NCI-H2107 treated with DMSO at 0.1 percent for 48 hours (cell line): Measurements from ENCODE around the gene RFNG.

Experiments
- DNase-seq: peaks from one replicate; lab custom pipeline; 2025; ENCODE audit not compliant: unreplicated experiment; lab: John Stamatoyannopoulos, UW

Gene RFNG

GRCh38 chr17:82029391-82029790, 22.2 kb downstream of the RFNG start:
- no peak for DNase-seq

DNA sequence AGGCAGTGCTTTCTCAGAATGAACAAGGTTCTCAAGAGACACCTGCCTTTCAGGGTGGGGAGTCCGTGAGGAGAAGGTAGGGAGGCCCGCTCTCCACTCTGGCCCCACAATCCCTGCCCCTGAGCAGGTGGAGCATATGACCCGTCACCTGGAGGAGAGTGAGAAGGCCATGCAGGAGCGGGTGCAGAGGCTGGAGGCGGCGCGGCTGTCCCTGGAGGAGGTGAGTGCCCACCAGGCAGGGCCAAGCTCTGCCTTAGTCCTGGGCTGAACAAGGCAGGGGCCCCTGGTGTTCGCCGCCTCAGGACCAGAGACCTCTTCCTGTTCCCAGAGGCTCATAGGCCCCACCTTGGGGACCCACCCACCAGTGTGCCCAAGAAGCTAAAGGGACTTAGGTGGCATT, 22.6 kb downstream of the RFNG start:
- no peak for DNase-seq

GRCh38 chr17:82028246-82028645, 23.4 kb downstream of the RFNG start:
- DNase-seq, result no peak

DNA sequence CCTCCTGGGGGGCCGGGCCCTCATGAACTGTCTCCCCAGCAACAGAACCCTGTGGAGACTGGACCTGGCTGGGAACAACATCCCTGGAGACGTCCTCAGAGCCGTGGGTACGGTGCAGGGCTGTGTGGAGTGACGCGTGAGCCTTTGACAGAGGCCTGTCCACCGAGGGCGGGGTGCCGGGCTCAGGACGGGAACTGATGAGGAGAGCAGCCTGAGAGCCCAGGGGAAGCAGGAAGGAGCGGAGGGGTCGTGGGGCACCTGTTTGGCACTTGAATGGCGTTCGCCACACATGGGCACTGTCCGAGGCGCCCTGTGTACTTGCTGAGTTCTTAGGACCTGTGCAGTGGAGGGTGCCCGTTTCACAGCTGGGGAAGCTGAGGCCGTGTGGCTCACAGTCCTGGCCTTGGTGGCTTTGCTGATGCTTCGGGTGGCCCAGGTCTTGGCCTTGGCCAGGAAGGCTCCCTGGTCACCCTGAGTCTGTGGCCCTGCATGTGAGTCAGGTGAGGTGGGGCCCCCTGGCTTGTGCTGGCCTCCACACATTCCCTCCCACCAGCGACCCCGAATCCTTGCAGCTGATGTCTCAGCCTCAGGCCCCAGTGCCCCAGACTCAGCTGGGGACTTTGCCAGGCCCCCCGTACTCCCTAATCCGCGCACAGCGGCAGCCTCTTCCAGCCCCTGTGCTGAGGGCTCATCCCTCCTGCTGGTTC, 26.1 kb downstream of the RFNG start:
- DNase-seq, result no peak

DNA sequence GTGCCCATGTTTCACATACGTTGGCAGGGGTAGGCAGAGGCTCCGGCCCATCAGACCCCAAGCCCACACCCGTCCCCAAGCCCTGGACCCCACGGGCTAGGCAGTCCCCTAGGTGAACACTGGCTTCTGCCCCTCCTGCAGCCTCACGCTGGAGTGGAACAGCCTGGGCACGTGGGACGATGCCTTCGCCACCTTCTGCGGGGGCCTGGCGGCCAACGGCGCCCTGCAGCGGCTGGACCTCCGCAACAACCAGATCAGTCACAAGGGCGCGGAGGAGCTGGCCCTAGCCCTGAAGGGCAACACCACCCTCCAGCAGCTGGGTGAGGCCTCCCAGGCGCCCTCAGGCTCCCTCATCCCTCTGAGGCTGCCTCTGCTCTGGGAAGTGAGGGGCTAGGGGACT, 26.8 kb downstream of the RFNG start:
- DNase-seq, result no peak

DNA sequence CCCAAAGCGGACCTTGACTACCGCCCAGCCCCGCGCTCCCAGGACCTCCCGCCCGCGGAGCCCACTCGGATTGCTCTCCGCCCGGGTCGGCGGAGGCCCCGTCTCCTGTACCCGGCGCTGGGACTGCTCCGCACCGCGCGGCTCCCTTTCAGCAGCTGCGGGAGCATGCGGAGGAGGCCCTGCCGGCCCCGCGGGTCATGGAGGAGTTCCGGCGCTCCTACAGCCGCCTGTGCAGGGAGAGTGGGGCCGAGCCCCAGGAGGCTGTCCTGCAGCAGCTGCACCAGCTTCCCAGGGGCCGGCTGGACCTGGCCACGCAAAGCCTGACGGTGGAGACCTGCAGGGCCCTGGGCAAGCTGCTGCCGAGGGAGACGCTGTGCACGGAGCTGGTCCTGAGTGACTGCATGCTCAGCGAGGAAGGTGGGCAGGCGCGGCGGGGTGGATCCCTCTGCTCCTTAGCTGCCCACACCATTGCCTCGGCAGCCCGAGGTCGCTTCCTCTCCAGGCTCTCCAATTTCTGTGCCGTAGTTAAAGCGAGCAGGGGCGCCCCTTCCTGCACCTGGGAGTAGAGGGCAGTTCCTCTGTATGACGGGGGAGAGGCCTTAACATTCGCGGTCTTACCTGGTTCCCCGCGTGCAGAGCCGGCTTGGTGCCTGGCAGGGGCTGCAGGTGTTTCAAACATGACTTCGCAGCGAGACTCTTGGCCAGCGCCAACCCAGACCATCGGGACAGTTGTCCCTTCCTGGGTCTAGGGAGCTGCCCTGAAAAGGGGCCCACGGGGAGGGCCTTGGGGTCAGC, 28.0 kb downstream of the RFNG start:
- no peak for DNase-seq

- peak; percentile 97 for DNase-seq
Observed at GRCh38 chr17:82022981-82023446, 28.6 kb downstream of the RFNG start, which contains the start of gene LRRC45. Gene LRRC45, plus strand, starts transcription at chr17:82023305. Its CDS starts 339 bp downstream, at chr17:82023644.

DNA sequence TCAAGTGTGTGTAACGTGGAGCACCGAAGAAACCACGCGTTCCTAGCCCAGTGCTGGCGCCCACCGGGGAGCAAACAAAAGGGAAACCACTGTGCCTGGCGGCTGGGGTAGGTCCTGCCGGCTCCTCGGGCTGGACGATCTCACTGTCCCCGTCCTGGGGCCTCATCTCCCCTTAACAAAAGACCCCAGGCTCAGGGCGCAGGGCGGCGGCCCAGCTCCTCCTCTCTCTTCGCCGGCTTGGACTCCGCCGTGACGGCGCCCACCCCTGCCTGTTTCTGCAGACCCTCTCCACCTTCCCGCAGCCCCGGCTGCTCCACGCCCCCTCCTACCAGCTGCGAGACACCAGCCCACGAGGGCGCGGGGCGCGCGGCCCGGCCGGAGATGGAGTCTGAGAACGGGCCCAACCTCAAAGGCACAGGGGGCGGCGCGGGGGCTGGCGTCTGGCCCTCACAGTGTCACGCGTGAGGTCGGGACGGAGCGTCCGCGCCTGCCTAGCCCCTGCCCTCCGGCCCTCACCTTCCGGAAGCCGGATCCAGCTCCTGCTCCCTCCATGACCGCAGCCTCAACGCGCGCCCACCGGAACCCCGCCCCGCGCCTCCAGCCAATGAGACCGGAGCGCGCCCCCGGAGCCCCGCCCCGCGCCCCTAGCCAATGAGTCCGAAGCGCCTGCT, 29.2 kb downstream of the RFNG start, which contains the start of gene CENPX:
Gene CENPX (minus strand): TSS at position 569 of the 671 bp plus-strand sequence. CDS start 17 bp downstream, at position 552.
- DNase-seq, result no peak

DNA sequence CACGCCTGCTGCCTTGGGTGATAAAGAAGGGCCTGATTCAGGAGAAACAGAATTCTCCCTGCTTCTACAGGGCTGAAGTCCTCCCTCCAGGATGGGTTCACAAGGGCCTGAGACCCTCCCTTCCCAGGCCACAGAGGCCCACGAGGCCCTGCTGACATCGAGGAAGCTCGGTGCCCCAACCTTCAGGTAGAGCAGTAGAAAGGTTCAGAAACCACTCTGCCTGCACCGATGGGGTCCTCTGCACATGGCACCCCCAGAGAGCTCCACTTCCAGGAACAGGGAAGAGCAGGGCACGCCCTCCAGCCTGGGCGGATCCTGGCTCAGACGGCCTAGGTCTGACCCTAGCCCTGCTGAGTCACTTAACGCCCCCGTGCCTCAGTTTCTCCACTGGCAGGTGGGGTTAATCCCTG, 29.7 kb downstream of the RFNG start:
- no peak for DNase-seq

- peak; percentile 32 for DNase-seq
Observed at GRCh38 chr17:82021107-82021899, 30.3 kb downstream of the RFNG start.

- DNase-seq, result no peak
Observed at GRCh38 chr17:82020572-82021106, 31.0 kb downstream of the RFNG start.

DNA sequence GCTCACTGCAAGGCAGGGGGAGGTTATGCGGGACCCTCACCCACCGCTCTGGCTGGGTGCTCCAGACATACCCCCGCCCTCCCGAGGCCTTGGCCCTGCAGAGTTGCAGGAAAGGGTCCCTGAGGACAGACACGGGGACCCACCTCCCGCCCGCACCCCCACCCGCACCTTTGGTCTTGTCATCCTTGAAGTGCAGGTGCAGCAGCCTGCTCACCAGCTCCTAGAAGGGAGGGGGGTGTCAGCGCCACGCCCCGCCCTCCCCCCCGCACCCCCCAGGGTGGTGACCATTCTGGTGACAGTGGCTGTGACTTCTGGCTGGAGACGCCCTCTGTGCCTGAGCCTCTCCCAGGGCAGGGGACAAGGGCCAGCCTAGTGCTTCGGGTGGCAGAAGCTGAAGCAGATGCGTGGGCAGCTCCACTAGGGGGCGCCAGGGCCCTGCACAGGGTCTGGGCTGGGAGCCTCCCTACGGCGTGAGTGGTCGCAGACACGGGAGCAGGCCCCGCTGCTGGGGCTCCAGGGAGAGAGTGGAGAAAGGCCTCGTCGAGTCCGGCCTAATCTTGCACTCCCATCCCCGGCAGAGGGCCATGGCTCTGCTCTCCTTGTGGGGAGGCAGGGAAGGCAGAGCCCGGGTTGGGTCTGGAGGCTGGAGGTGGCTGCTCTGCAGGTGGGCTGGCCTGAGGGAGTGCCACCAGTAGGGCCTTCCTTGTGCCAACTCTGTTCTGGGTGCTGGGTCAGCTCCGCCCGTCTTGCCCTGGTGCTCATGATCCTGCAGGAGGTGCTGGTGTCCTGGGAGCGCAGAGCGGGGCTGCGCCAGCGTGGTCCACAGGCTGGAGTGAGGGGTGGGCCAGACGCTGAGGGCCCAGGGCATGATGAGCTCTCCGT, 31.7 kb downstream of the RFNG start:
- DNase-seq, result no peak

DNA sequence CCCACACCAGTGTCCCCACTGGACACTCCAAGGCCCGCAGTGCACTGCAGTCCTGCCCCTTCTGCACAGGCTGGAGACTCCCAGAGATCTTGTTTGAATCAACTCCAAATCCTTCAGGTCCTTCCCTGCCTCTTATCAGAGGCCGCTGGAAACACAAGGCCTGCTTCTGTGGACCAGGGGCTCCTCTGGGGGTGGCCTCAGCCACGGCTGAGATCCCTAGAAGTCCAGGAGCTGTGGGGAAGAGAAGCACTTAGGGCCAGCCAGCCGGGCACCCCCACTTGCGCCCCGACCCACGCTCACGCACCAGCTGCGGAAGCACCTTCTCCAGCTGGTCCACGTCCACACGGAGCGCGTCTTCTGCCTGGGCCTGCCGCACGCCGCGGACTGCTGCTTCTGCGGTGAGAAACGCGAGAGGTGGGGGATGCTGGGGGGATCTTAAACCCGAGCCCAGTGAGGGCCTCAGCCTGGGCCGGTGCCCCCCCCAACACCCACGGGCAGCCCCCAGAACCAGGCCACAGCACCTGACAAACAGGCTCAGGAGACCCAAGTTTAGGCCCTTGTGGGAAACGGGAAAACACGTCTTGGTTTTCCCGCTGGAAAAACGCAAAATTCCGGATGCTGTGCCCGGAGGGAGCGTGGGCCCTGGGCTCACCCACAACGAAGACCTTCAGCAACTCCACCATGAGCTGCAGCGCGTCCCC, 32.5 kb downstream of the RFNG start:
- no peak for DNase-seq

- no peak for DNase-seq
Observed at GRCh38 chr17:82018152-82018988, 33.2 kb downstream of the RFNG start.

DNA sequence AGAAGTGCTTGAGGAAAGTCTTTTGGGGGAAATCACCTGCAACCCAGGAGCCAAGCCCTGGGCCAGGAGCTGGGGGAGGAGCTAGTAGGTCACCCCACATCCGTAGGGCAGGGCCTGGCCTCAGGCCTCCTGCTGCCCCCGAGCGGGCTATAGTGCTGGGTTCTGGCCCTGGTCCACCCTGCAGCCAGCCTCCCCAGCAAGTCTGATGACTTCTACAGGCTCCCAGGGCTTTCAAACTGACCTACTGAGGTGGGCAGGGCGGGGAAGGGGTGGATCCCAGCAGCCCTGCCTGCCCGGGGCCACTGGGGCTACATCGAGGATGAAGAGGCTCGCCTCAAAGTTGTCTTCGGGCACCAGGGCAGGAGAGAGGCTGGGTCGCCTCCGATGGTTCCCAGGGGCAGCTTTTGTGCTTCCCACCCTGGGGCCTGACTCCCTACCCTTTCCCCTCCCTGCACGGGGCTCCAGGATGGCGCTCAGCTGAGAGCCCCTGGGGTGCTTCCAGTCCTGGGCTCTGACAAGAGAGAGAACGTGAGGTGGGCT, 33.9 kb downstream of the RFNG start:
- no peak for DNase-seq

DNA sequence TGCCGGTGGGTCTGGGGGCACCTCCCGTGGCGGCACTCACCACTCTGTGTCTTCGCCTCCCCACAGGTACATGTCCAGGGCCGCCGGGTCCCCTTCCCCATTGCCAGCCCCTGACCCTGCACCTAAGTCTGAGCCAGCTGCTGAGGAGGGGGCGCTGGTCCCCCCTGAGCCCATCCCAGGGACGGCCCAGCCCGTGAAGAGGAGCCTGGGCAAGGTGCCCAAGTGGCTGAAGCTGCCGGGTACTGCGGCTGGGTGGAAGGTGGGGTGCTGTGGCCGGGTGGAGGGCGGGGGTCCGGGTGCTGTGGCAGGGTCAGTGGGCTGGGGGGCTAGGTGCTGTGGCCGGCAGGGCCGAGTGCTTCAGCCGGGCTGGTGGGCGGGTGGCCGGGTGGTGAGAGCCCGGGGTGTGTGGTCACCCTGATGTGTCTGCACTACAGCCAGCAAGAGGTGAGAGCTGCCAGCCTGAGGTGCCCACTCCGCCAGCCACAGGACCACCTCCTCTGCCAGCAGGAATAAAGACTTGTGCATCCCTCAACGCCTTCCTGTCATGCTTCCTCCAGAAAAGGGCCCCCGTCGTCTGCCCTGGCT, 34.6 kb downstream of the RFNG start:
- no peak for DNase-seq
